Body of pancreas (tissue), 4 donors: ENCODE results near the gene SYNGR1. TPM values are rescaled to one million over a fixed set of nuclear protein-coding genes. Genes with fewer than 3 reads are reported as not detected.

Experiments
- ATAC-seq: fragments of 150-250 bp; one replicate; pipeline ENCODE4 v1.9.1; 2016
- DNase-seq, 4 donors: peaks; one replicate each; pipeline ENCODE4 v3.0.0-alpha.2; 2019
- H3K27ac ChIP-seq, 4 donors: fragments of 200-600 bp; sonication (generic); 1 replicate in 3 of 4; 2 replicates in 1 of 4; pipeline versions ENCODE4 v1.5.1 to v1.6.1; 2016 to 2019; ENCODE audit warnings: mild to moderate bottlenecking in 1 of 4, mixed read lengths in 1 of 4, moderate library complexity in 1 of 4
- H3K27me3 ChIP-seq, 2 donors: fragments of 200-600 bp; sonication (generic); one replicate each; pipeline ENCODE4 v1.6.0; 2016; ENCODE audit warnings: mild to moderate bottlenecking in 1 of 2
- H3K36me3 ChIP-seq, 2 donors: fragments of 200-600 bp; sonication (generic); replicated peaks in 1 of 2; 2 replicates each; pipeline ENCODE4 v1.5.1; 2016; ENCODE audit warnings: low read depth in 2 of 2; ENCODE audit not compliant: insufficient read depth in 1 of 2
- H3K4me1 ChIP-seq: fragments of 200-600 bp; sonication (generic); one replicate; pipeline ENCODE4 v1.6.0; 2016
- H3K4me3 ChIP-seq, 2 donors: fragments of 200-600 bp; sonication (generic); 1 replicate in 1 of 2; 2 replicates in 1 of 2; pipeline ENCODE4 v1.5.1; 2016 to 2019
- H3K9me3 ChIP-seq, 3 donors: fragments of 200-600 bp; sonication (generic); 1 replicate in 2 of 3; 2 replicates in 1 of 3; pipeline ENCODE4 v1.5.1; 2016
- POLR2A ChIP-seq, 3 donors: fragments of 450-650 bp; IDR thresholded peaks; one replicate each; pipeline ENCODE4 v1.6.1; 2016; ENCODE audit warnings: antibody characterized with exemption in 3 of 3, mild to moderate bottlenecking in 2 of 3
- WGBS, 2 donors: methylation state at CpG; one replicate each; pipeline ENCODE4 v1.1.5; 2017; 5-methylcytosine and 5-hydroxymethylcytosine counted together
- intact Hi-C: fragments of 100-400 bp; cut with DNase I; formaldehyde crosslinking; loops from one replicate; pipeline ENCODE4 v1.15.1; 2023
- total RNA-seq, 2 donors: library from RNA; depleted of rRNA; stranded (reverse); fragments of >200 nt; gene quantifications; one replicate each; pipeline ENCODE4 v1.1.0, GENCODE V29; 2016
- TF ChIP-seq, protein P1 (sequence below), 7 experiments: fragments of 450-650 bp in 4 of 7; fragments of 200-600 bp in 3 of 7; sonication (generic) in 3 of 7; IDR thresholded peaks; one replicate each; pipeline ENCODE4 v1.5.1; 2016 to 2019; ENCODE audit warnings: antibody characterized with exemption in 7 of 7

The SYNGR1 gene
- total RNA-seq, 2 donors from 2014 or later = 15.2 to 35.0 TPM

- TF ChIP-seq, protein P1, sequence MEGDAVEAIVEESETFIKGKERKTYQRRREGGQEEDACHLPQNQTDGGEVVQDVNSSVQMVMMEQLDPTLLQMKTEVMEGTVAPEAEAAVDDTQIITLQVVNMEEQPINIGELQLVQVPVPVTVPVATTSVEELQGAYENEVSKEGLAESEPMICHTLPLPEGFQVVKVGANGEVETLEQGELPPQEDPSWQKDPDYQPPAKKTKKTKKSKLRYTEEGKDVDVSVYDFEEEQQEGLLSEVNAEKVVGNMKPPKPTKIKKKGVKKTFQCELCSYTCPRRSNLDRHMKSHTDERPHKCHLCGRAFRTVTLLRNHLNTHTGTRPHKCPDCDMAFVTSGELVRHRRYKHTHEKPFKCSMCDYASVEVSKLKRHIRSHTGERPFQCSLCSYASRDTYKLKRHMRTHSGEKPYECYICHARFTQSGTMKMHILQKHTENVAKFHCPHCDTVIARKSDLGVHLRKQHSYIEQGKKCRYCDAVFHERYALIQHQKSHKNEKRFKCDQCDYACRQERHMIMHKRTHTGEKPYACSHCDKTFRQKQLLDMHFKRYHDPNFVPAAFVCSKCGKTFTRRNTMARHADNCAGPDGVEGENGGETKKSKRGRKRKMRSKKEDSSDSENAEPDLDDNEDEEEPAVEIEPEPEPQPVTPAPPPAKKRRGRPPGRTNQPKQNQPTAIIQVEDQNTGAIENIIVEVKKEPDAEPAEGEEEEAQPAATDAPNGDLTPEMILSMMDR (IDR thresholded peaks at IDR 0.05) = no peak
- TF ChIP-seq POLR2A (IDR thresholded peaks at IDR 0.05) = peak in 1 of 3 donors; percentile 5
- 3 to 5% methylated on average over 13 to 56 of the region's 56 CpGs for WGBS, 2 donors
- ATAC-seq (peak; percentile 92), DNase-seq (peak; percentile 76 to 85 (median 82))
- intact Hi-C loops = no loop called here
- Histone ChIP-seq H3K27ac (no peak overlapping the region), H3K4me3 (peak overlapping the region; percentile 1 to 5), H3K36me3 (no peaks in the 10 kb centered on the region), H3K4me1 (peaks cover 12% of the 10 kb centered on the region), H3K27me3 (no peaks in the 10 kb centered on the region), H3K9me3 (no peaks in the 10 kb centered on the region)
These were observed 38.6 kb downstream of the SYNGR1 start for GRCh38 chr22:39388261-39389011.

- Histone ChIP-seq H3K27ac (no peak overlapping the region), H3K36me3 (no peaks in the 10 kb centered on the region), H3K27me3 (no peaks in the 10 kb centered on the region), H3K9me3 (no peaks in the 10 kb centered on the region), H3K4me3 (no peak overlapping the region), H3K4me1 (peaks cover 12% of the 10 kb centered on the region)
- DNase-seq (no peak), ATAC-seq (no peak)
- intact Hi-C loops = no loop called here
- 86 to 90% methylated on average over 11 of the region's 11 CpGs for WGBS, 2 donors
- TF ChIP-seq POLR2A (IDR thresholded peaks at IDR 0.05) = no peak
- TF ChIP-seq, protein P1 (IDR thresholded peaks at IDR 0.05) = no peak
These were observed 39.6 kb downstream of the SYNGR1 start for GRCh38 chr22:39389420-39389819.

- Histone ChIP-seq H3K27me3 (no peaks in the 10 kb centered on the region), H3K4me3 (no peak overlapping the region), H3K4me1 (peaks cover 12% of the 10 kb centered on the region), H3K36me3 (no peaks in the 10 kb centered on the region), H3K9me3 (no peaks in the 10 kb centered on the region), H3K27ac (no peak overlapping the region)
- intact Hi-C loops = no loop called here
- WGBS, 2 donors = 74 to 75% methylated on average over 8 to 9 of the region's 9 CpGs
- no peak for TF ChIP-seq POLR2A (IDR thresholded peaks at IDR 0.05)
- TF ChIP-seq, protein P1 (IDR thresholded peaks at IDR 0.05) = no peak
- no peak for DNase-seq
- no peak for ATAC-seq
These were observed 42.7 kb downstream of the SYNGR1 start for GRCh38 chr22:39392341-39392948.

- H3K27ac ChIP-seq = no peak overlapping the region
- 88 to 89% methylated on average over 11 of the region's 11 CpGs for WGBS, 2 donors
- no peaks in the 10 kb centered on the region for H3K27me3 ChIP-seq
- H3K4me3 ChIP-seq = no peak overlapping the region
- ATAC-seq = no peak
- H3K36me3 ChIP-seq = no peaks in the 10 kb centered on the region
- H3K9me3 ChIP-seq = no peaks in the 10 kb centered on the region
- TF ChIP-seq POLR2A (IDR thresholded peaks at IDR 0.05) = no peak
- TF ChIP-seq, protein P1 (IDR thresholded peaks at IDR 0.05) = no peak
- DNase-seq = no peak
- H3K4me1 ChIP-seq = peaks cover 10% of the 10 kb centered on the region
- intact Hi-C loops = no loop called here
These were observed 46.4 kb downstream of the SYNGR1 start for GRCh38 chr22:39395936-39396796.
